Fibroblast of lung (primary cell): ENCODE data around the gene MAGEA10. TPM values are rescaled to one million over a fixed set of nuclear protein-coding genes. Genes with fewer than 3 reads are reported as not detected.

Experiments used
- DNase-seq, 2 donors: peaks; one replicate each; pipeline versions ENCODE4 v3.0.0 to v3.0.0-alpha.2; 2010; ENCODE audit warnings: low read depth in 2 of 2
- H2AFZ ChIP-seq: 2 replicates; pipeline ENCODE4 v1.5.1; 2012; ENCODE audit warnings: low read length, control low read depth, inconsistent platforms
- H3K27ac ChIP-seq: 2 replicates; pipeline ENCODE4 v1.5.1; 2011; ENCODE audit warnings: low read length, control low read depth; ENCODE audit not compliant: insufficient read depth
- H3K27me3 ChIP-seq: 2 replicates; pipeline ENCODE4 v1.5.1; 2011; ENCODE audit warnings: mild to moderate bottlenecking, low read length; ENCODE audit not compliant: control insufficient read depth, insufficient read depth
- H3K36me3 ChIP-seq: 2 replicates; pipeline ENCODE4 v1.5.1; 2011; ENCODE audit warnings: low read length; ENCODE audit not compliant: control insufficient read depth, insufficient read depth
- H3K4me1 ChIP-seq: 2 replicates; pipeline ENCODE4 v1.5.1; 2011; ENCODE audit warnings: low read length; ENCODE audit not compliant: control insufficient read depth, insufficient read depth; ENCODE audit errors: extremely low read depth
- H3K4me2 ChIP-seq: 2 replicates; pipeline ENCODE4 v1.5.1; 2011; ENCODE audit warnings: low read length, control low read depth; ENCODE audit not compliant: insufficient read depth; ENCODE audit errors: extremely low read depth
- H3K4me3 ChIP-seq, 4 experiments: fragments of 200-600 bp in 1 of 4; sonication (generic) in 1 of 4; replicated peaks in 1 of 4; 2 replicates each; pipeline ENCODE4 v1.5.1; 2011 to 2016; ENCODE audit warnings: low read length in 4 of 4, low read depth in 3 of 4, mild to moderate bottlenecking in 3 of 4, control low read depth in 2 of 4, inconsistent platforms in 1 of 4, mixed read lengths in 1 of 4; ENCODE audit not compliant: insufficient read depth in 1 of 4; ENCODE audit errors: control extremely low read depth in 1 of 4
- H3K79me2 ChIP-seq: 2 replicates; pipeline ENCODE4 v1.5.1; 2012; ENCODE audit warnings: mild to moderate bottlenecking, low read length, inconsistent platforms; ENCODE audit not compliant: control insufficient read depth, insufficient read depth
- H3K9ac ChIP-seq: 2 replicates; pipeline ENCODE4 v1.5.1; 2011; ENCODE audit warnings: mild to moderate bottlenecking, low read length, control low read depth; ENCODE audit not compliant: insufficient read depth
- H3K9me3 ChIP-seq: 2 replicates; pipeline ENCODE4 v1.5.1; 2012; ENCODE audit warnings: low read depth, low read length; ENCODE audit not compliant: control insufficient read depth, insufficient read depth
- H4K20me1 ChIP-seq: 2 replicates; pipeline ENCODE4 v1.5.1; 2011; ENCODE audit warnings: low read length; ENCODE audit not compliant: control insufficient read depth, insufficient read depth; ENCODE audit errors: extremely low read depth
- CTCF ChIP-seq, 2 donors: IDR thresholded peaks in 1 of 2; conservative IDR thresholded peaks in 1 of 2; 1 replicate in 1 of 2; 2 replicates in 1 of 2; pipeline ENCODE4 v1.5.1; 2011 to 2012; ENCODE audit warnings: low read length in 2 of 2, control low read depth in 1 of 2, inconsistent platforms in 1 of 2, low read depth in 1 of 2, mild to moderate bottlenecking in 1 of 2
- EZH2 ChIP-seq: IDR thresholded peaks from 2 replicates; pipeline ENCODE4 v1.5.1; 2012; ENCODE audit warnings: low read length, control low read depth, mild to moderate bottlenecking; ENCODE audit errors: missing control alignments
- polyA plus RNA-seq, 2 donors: library from polyadenylated mRNA; depleted of rRNA in 1 of 2; stranded (reverse) in 1 of 2; unstranded in 1 of 2; fragments of >200 nt; gene quantifications; 2 replicates each; pipeline ENCODE4 v1.2.1, GENCODE V29; 2011 to 2012; ENCODE audit warnings: missing spikeins in 1 of 2
- total RNA-seq: library from RNA; depleted of rRNA; stranded (reverse); fragments of >200 nt; gene quantifications from 2 replicates; pipeline ENCODE4 v1.2.1, GENCODE V29; 2014

Gene MAGEA10
- total and polyA plus RNA-seq, 2 donors (not counting 1 experiment from before 2014, with no cell fraction given) = not detected

GRCh38 chrX:152151256-152151655 is 12.9 kb upstream of the MAGEA10 start:
- Histone ChIP-seq H3K4me2 (no peak overlapping the region), H3K36me3 (no peaks in the 10 kb centered on the region)

GRCh38 chrX:152149648-152150047 is 11.3 kb upstream of the MAGEA10 start:
- Histone ChIP-seq H3K4me3 (no peak overlapping the region), H3K79me2 (no peaks in the 10 kb centered on the region), H3K4me1 (no peaks in the 10 kb centered on the region), H2AFZ (no peak overlapping the region), H3K9ac (no peak overlapping the region), H3K27ac (no peak overlapping the region), H3K4me2 (no peak overlapping the region), H3K36me3 (no peaks in the 10 kb centered on the region), H3K27me3 (no peaks in the 10 kb centered on the region), H3K9me3 (no peaks in the 10 kb centered on the region), H4K20me1 (no peaks in the 10 kb centered on the region)
- DNase-seq = no peak
- TF ChIP-seq EZH2 = no peak
- no peak for TF ChIP-seq CTCF (conservative IDR thresholded peaks at IDR 0.05 in 1 of 2, IDR thresholded peaks at IDR 0.05 in 1 of 2; ENCODE audit: low read depth in 1 of 2, low read length in 2 of 2)

More at GRCh38 chrX:152151256-152151655, 12.9 kb upstream of the MAGEA10 start:
- H3K27ac ChIP-seq = no peak overlapping the region
- no peak overlapping the region for H3K9ac ChIP-seq
- no peak for DNase-seq
- H2AFZ ChIP-seq = no peak overlapping the region
- no peaks in the 10 kb centered on the region for H3K79me2 ChIP-seq
- no peak for TF ChIP-seq CTCF (conservative IDR thresholded peaks at IDR 0.05 in 1 of 2, IDR thresholded peaks at IDR 0.05 in 1 of 2; ENCODE audit: low read depth in 1 of 2, low read length in 2 of 2)
- TF ChIP-seq EZH2 = no peak
- no peaks in the 10 kb centered on the region for H4K20me1 ChIP-seq
- H3K4me3 ChIP-seq = no peak overlapping the region
- no peaks in the 10 kb centered on the region for H3K27me3 ChIP-seq
- no peaks in the 10 kb centered on the region for H3K4me1 ChIP-seq
- no peaks in the 10 kb centered on the region for H3K9me3 ChIP-seq

GRCh38 chrX:152139589-152139988 is 1.2 kb upstream of the MAGEA10 start:
- Histone ChIP-seq H3K9me3 (no peaks in the 10 kb centered on the region), H3K79me2 (no peaks in the 10 kb centered on the region), H2AFZ (no peak overlapping the region), H3K4me3 (no peak overlapping the region), H3K4me1 (no peaks in the 10 kb centered on the region), H3K9ac (no peak overlapping the region), H3K36me3 (no peaks in the 10 kb centered on the region), H3K4me2 (no peak overlapping the region), H4K20me1 (no peaks in the 10 kb centered on the region), H3K27ac (no peak overlapping the region), H3K27me3 (no peaks in the 10 kb centered on the region)
- TF ChIP-seq EZH2 = no peak
- no peak for TF ChIP-seq CTCF (conservative IDR thresholded peaks at IDR 0.05 in 1 of 2, IDR thresholded peaks at IDR 0.05 in 1 of 2; ENCODE audit: low read depth in 1 of 2, low read length in 2 of 2)
- no peak for DNase-seq
